Middle frontal gyrus (tissue), 1 donor: ENCODE measurements around the gene ACKR3.

Experiments used
- DNase-seq: peaks from one replicate; pipeline ENCODE4 v3.0.0-alpha.2; 2015; ENCODE audit warnings: low spot score; ENCODE audit errors: extremely low spot score

ACKR3 gene

DNA sequence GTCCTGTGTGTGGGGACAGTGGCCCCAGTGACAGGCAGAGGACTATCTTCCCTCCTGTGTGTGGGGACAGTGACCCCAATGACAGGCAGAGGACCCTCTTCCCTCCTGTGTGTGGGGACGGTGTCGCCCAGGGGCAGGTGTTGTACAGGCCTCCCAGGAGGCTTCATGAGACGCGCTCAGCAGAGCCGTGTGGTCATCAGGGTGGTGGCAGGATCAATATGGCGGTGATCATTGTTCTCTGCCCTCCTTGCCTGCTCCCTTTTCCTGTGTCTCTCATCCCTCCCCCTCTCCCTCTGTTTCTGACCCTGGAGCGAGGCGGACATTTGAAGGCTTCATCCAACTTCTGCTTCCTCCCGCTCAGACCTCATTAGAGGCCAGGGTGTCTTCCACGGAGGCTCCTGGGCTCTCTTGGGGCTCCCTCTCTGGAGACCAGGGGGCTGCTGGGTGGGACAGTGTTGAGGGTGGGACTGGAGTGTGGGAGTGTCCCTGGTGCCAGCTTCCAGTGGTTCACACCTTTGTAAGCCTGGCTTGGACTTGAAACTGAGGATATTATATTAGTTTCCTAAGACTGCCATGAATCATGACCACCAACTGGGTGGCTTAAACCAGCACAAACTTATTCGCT, 59.5 kb downstream of the ACKR3 start:
- DNase-seq, result no peak

DNA sequence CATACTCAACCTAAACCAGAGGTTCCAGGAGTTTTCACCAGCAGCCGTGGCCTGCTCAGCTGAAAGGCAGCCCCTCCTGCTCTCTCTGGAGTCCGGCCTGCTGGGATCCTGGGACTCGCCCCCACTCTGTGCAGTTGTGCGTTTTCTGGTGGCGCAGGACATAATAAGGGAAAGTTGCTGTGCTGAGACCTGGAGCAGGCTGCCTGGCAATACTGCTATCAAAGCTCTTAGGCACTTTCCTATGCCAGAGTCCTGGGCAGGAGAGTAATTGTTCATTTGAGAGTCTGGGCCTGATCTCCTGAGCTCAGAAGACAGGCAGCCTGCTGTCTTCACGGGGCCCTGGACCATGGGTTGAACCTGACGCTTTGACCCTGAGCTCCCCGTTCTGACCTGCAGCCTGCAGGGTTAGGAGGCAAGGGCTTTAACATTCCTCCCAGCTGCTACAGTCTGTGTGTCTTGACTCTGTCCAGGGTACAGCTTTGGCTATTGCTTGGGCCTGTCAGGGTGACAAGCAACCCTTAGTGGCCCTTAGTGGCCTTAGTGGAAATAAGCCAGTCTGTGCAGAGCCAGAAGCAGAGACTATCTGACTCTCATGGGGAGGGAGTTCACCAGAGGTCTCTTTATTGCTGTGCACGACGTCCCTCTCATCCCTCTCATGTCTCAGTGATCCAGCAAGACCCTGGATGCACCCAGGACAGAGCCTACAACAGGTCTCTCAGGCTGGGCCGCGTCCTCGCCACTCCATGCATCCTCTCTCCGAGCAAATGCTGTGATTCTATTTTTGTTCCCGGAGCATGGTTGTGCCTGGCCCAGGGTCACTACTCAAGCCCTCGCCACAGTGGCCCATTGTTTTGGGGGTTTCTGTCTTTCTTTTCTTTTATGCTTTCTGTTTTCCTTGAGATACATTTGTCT, 60.6 kb downstream of the ACKR3 start:
- no peak for DNase-seq

DNA sequence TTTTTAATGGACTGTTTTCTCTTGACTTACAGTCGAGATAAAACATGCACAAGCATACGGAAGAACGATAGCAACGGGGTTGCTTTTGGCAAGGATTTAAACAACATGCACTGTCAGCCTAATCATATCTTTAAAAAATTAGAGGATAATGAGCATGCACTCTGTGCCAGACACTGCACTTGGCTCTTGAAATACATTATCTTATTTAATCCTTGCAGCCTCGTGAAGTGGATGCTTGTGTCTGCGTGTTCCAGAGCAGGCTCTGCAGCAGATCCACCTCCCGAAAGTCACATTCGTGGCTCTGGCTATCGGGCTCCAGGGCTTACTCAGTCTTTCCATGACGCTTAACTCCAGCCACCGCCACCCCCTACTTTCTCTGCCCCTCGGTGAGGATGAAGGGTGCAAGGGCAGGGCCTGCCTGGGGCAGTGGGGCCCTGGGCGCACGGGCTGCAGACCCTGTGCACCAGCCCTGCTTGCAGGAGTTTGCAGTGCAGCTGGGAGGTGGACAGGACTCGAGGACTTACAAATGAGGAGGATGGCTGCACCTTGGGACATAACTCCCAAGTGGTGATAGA, 61.7 kb downstream of the ACKR3 start:
- DNase-seq, result no peak

DNA sequence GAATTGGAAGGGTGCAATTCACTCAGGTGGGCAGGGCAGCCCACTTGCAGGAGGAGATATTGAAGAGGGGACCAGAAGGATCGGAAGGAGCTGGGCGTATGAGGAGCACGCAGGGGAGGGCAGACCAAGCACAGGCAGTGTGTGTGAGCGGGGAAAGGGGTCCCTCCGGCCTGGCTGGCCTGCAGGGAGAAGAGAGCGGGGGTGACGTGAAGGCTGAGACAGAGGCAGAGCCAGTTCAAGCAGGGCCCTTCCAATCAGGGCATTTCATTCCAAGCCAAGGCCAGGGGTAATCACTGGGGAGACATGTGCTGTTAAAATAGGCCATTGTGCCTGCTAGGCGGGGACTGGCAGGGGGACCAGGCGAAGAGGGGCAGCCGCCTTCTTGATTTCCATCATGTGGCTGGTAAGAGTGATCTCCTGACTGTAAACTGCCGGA, 62.2 kb downstream of the ACKR3 start:
- DNase-seq, result no peak
